Endothelial cell of umbilical vein (primary cell): ENCODE data around the gene RAB7B. TPM values are rescaled to one million over a fixed set of nuclear protein-coding genes. Genes with fewer than 3 reads are reported as not detected.

Source experiments
- BruUV-seq: library from RNA; stranded (reverse); fragments of 400-500 nt; replicated peaks from 2 replicates; lab custom pipeline; 2021; lab: Mats Ljungman, UMichigan
- CTCF ChIA-PET: fragments of 300-600, 350-600 bp; sonication (Branson Sonifier 250); formaldehyde crosslinking; loops from one replicate; lab custom pipeline; 2021; ENCODE audit warnings: antibody characterized with exemption, inconsistent platforms; lab: Charles Lee
- POLR2A ChIA-PET: fragments of 300-600, 350-600 bp; sonication (Branson Sonifier 250); formaldehyde crosslinking; loops from one replicate; lab custom pipeline; 2021; ENCODE audit warnings: antibody characterized with exemption, inconsistent platforms; lab: Charles Lee
- DNase-seq: peaks from one replicate; pipeline ENCODE4 v3.0.0-alpha.2; 2011; ENCODE audit warnings: low read depth, low spot score
- FAIRE-seq: peaks from 2 replicates; lab custom pipeline; 2011; peaks lifted over from hg19 to GRCh38; lab: Jason Lieb, UNC
- H2AFZ ChIP-seq: 2 replicates; pipeline ENCODE4 v1.6.0; 2012; ENCODE audit warnings: low read depth, low read length, control low read depth, inconsistent platforms
- H3K27ac ChIP-seq: 2 replicates; pipeline ENCODE4 v1.5.1; 2011; ENCODE audit warnings: low read depth, mild to moderate bottlenecking, control low read depth, low read length, moderate library complexity; ENCODE audit not compliant: insufficient read depth
- H3K27me3 ChIP-seq, 2 experiments: 2 replicates each; pipeline versions ENCODE4 v1.6.0 to v1.6.1; 2011; ENCODE audit warnings: low read length in 2 of 2, mixed read lengths in 1 of 2; ENCODE audit not compliant: control insufficient read depth in 2 of 2, insufficient read depth in 2 of 2
- H3K36me3 ChIP-seq, 2 experiments: 2 replicates in 1 of 2; 3 replicates in 1 of 2; pipeline ENCODE4 v1.5.1; 2011; ENCODE audit warnings: low read length in 2 of 2, mild to moderate bottlenecking in 1 of 2, moderate library complexity in 1 of 2; ENCODE audit not compliant: control insufficient read depth in 2 of 2, insufficient read depth in 2 of 2; ENCODE audit errors: extremely low read depth in 1 of 2
- H3K4me1 ChIP-seq: 3 replicates; pipeline ENCODE4 v1.5.1; 2011; ENCODE audit warnings: mild to moderate bottlenecking, low read length; ENCODE audit not compliant: control insufficient read depth, insufficient read depth; ENCODE audit errors: extremely low read depth
- H3K4me2 ChIP-seq: 2 replicates; pipeline ENCODE4 v1.6.1; 2011; ENCODE audit warnings: low read length, control low read depth, mixed read lengths; ENCODE audit not compliant: insufficient read depth
- H3K4me3 ChIP-seq, 3 experiments: fragments of 200-600 bp in 1 of 3; sonication (generic), shearing (Covaris generic) in 1 of 3; replicated peaks in 1 of 3; 2 replicates each; pipeline ENCODE4 v1.5.1; 2011 to 2016; ENCODE audit warnings: control low read depth in 3 of 3, low read length in 3 of 3, mild to moderate bottlenecking in 2 of 3, inconsistent platforms in 1 of 3, low read depth in 1 of 3, moderate library complexity in 1 of 3; ENCODE audit not compliant: insufficient read depth in 1 of 3
- H3K79me2 ChIP-seq: 2 replicates; pipeline ENCODE4 v1.6.0; 2012; ENCODE audit warnings: low read length, inconsistent platforms; ENCODE audit not compliant: control insufficient read depth, insufficient read depth
- H3K9ac ChIP-seq: replicated peaks from 2 replicates; pipeline ENCODE3; 2011; ENCODE audit warnings: low read length, control low read depth; ENCODE audit not compliant: insufficient read depth; ENCODE audit errors: extremely low read depth
- H3K9me1 ChIP-seq: replicated peaks from 3 replicates; pipeline ENCODE4 v1.6.0; 2011; ENCODE audit warnings: mild to moderate bottlenecking, low read length; ENCODE audit not compliant: control insufficient read depth, insufficient read depth; ENCODE audit errors: extremely low read depth
- H3K9me3 ChIP-seq: replicated peaks from 2 replicates; pipeline ENCODE4 v1.5.1; 2012; ENCODE audit warnings: low read length, inconsistent platforms; ENCODE audit not compliant: control insufficient read depth, insufficient read depth
- H4K20me1 ChIP-seq: replicated peaks from 2 replicates; pipeline ENCODE3; 2011; ENCODE audit warnings: mild to moderate bottlenecking, low read length; ENCODE audit not compliant: control insufficient read depth, insufficient read depth; ENCODE audit errors: extremely low read depth
- EZH2 ChIP-seq: IDR thresholded peaks from 2 replicates; pipeline ENCODE4 v1.6.1; 2012; ENCODE audit warnings: borderline replicate concordance, low read depth, mild to moderate bottlenecking, moderate library complexity, low read length, inconsistent platforms; ENCODE audit not compliant: severe bottlenecking
- FOS ChIP-seq: IDR thresholded peaks from 2 replicates; pipeline ENCODE4 v1.6.1; 2011; ENCODE audit warnings: mild to moderate bottlenecking, low read length, moderate library complexity, borderline replicate concordance; ENCODE audit not compliant: insufficient read depth
- JUN ChIP-seq: IDR thresholded peaks from 2 replicates; pipeline ENCODE4 v1.6.1; 2011; ENCODE audit warnings: borderline replicate concordance, low read depth; ENCODE audit not compliant: insufficient read length, insufficient read depth
- MAX ChIP-seq: IDR thresholded peaks from 2 replicates; pipeline ENCODE4 v1.6.1; 2011; ENCODE audit not compliant: insufficient read depth, insufficient read length
- MYC ChIP-seq: IDR thresholded peaks from one replicate; pipeline ENCODE4 v1.6.1; 2011; ENCODE audit warnings: mild to moderate bottlenecking, low read depth, low read length
- POLR2A ChIP-seq: IDR thresholded peaks from 2 replicates; pipeline ENCODE4 v1.6.1; 2012; ENCODE audit warnings: low read depth, mild to moderate bottlenecking, control low read depth, low read length
- POLR2AphosphoS5 ChIP-seq: IDR thresholded peaks from 2 replicates; pipeline ENCODE4 v1.6.1; 2012; ENCODE audit warnings: low read depth, mild to moderate bottlenecking, control low read depth, low read length, moderate library complexity; ENCODE audit not compliant: insufficient read depth
- dilution Hi-C: fragments of 300-500 bp; cut with MboI; formaldehyde crosslinking; loops from one replicate; pipeline ENCODE4 v1.15.0; 2019; ENCODE audit warnings: low sequenced_read_pairs; ENCODE audit not compliant: extremely low pct_ligation_motif_present
- intact Hi-C: fragments of 100-400 bp; cut with micrococcal nuclease; formaldehyde crosslinking; loops from one replicate; pipeline ENCODE4 v1.10.0; 2022
- polyA plus RNA-seq, 4 experiments: library from polyadenylated mRNA; depleted of rRNA in 3 of 4; stranded (reverse) in 3 of 4; unstranded in 1 of 4; fragments of >200 nt; gene quantifications; 2 replicates each; pipeline versions ENCODE4 v1.2.1 to v1.2.3, GENCODE V29; 2011 to 2012; ENCODE audit warnings: missing spikeins in 1 of 4
- total RNA-seq: library from RNA; stranded (reverse); gene quantifications from 2 replicates; pipeline ENCODE4 v1.2.3, GENCODE V29; 2021
- TF ChIP-seq, protein P1 (sequence below), 2 donors: IDR thresholded peaks; 1 replicate in 1 of 2; 2 replicates in 1 of 2; pipeline ENCODE4 v1.5.1; 2011; ENCODE audit warnings: low read length in 2 of 2, mild to moderate bottlenecking in 2 of 2, moderate library complexity in 2 of 2, control low read depth in 1 of 2, inconsistent platforms in 1 of 2, low read depth in 1 of 2; ENCODE audit not compliant: insufficient read depth in 1 of 2; ENCODE audit errors: extremely low read depth in 1 of 2

RAB7B gene
- total and polyA plus RNA-seq, 2 donors (not counting 3 experiments of a cell fraction or from before 2014, with no cell fraction given): 0.15 TPM; not detected in 1

GRCh38 chr1:205959789-205960188 is 43.4 kb downstream of the RAB7B start:
- Histone ChIP-seq H2AFZ (no peak overlapping the region), H3K4me3 (no peak overlapping the region), H3K9ac (no peak overlapping the region), H3K36me3 (no peaks in the 10 kb centered on the region), H3K79me2 (no peaks in the 10 kb centered on the region), H3K4me2 (no peak overlapping the region), H3K27ac (no peak overlapping the region), H3K9me1 (no peaks in the 10 kb centered on the region), H3K27me3 (peaks cover 12 to 20% of the 10 kb centered on the region in 2 experiments), H3K4me1 (peaks cover 19% of the 10 kb centered on the region), H3K9me3 (no peaks in the 10 kb centered on the region), H4K20me1 (no peaks in the 10 kb centered on the region)
- dilution Hi-C loops (no loop called here), intact Hi-C loops (no loop called here)
- DNase-seq: no peak
- POLR2A ChIA-PET: no interaction called here
- no peak for TF ChIP-seq FOS
- no peak for FAIRE-seq
- BruUV-seq: no TSS peak
- CTCF ChIA-PET: interaction anchor here (0.9 to 15.6 kb wide), 5 partner anchors 11 to 138 kb away, joined by 3 to 154 read pairs (median 4); no protein-coding TSS in a partner anchor

DNA sequence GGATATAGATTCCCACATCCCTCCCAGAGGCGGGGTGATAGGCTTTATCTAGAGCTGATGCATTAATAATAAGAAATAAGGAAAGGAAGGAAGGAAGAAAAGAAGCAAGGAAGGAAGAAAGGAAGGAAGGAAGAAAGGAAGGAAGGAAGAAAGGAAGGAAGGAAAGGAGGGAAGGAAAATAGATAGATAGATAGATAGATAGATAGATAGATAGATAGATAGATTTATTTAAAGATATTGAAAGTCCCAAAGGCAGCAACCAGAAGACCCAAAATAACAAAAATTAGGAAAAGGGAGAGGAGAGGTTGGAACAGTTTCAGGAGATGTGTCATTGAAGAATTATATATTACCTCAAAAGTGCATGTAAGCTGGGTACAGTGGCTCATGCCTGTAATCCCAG is 47.7 kb downstream of the RAB7B start:
- FAIRE-seq: no peak

More for the DNA sequence above, 47.7 kb downstream of the RAB7B start:
- dilution Hi-C loops: no loop called here
- no peak overlapping the region for H3K4me2 ChIP-seq
- no peaks in the 10 kb centered on the region for H3K9me1 ChIP-seq
- H3K27ac ChIP-seq: no peak overlapping the region
- CTCF ChIA-PET: interaction anchor here (1.0 to 15.6 kb wide), 2 partner anchors 22 to 37 kb away, joined by 3 to 154 read pairs; no protein-coding TSS in a partner anchor
- no peaks in the 10 kb centered on the region for H3K79me2 ChIP-seq
- H3K4me3 ChIP-seq: no peak overlapping the region
- no peak overlapping the region for H3K9ac ChIP-seq
- peaks cover 11% of the 10 kb centered on the region for H3K4me1 ChIP-seq
- peaks cover 13 to 23% of the 10 kb centered on the region in 2 experiments for H3K27me3 ChIP-seq
- no TSS peak for BruUV-seq
- no peaks in the 10 kb centered on the region for H3K36me3 ChIP-seq
- POLR2A ChIA-PET: no interaction called here
- H3K9me3 ChIP-seq: no peaks in the 10 kb centered on the region
- DNase-seq: no peak
- TF ChIP-seq FOS: no peak
- TF ChIP-seq EZH2: no peak
- no peak for TF ChIP-seq POLR2AphosphoS5
- TF ChIP-seq, protein P1, sequence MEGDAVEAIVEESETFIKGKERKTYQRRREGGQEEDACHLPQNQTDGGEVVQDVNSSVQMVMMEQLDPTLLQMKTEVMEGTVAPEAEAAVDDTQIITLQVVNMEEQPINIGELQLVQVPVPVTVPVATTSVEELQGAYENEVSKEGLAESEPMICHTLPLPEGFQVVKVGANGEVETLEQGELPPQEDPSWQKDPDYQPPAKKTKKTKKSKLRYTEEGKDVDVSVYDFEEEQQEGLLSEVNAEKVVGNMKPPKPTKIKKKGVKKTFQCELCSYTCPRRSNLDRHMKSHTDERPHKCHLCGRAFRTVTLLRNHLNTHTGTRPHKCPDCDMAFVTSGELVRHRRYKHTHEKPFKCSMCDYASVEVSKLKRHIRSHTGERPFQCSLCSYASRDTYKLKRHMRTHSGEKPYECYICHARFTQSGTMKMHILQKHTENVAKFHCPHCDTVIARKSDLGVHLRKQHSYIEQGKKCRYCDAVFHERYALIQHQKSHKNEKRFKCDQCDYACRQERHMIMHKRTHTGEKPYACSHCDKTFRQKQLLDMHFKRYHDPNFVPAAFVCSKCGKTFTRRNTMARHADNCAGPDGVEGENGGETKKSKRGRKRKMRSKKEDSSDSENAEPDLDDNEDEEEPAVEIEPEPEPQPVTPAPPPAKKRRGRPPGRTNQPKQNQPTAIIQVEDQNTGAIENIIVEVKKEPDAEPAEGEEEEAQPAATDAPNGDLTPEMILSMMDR (IDR thresholded peaks at IDR 0.05; ENCODE audit: extremely low read depth in 1 of 2, insufficient read depth in 1 of 2, low read depth in 1 of 2, low read length in 2 of 2): no peak
- no peak for TF ChIP-seq MYC
- no peak for TF ChIP-seq JUN
- TF ChIP-seq MAX: no peak
- no peak for TF ChIP-seq POLR2A
- intact Hi-C loops: no loop called here
- no peak overlapping the region for H2AFZ ChIP-seq
- no peaks in the 10 kb centered on the region for H4K20me1 ChIP-seq
